ENCODE data around the gene AIFM3. TPM values are rescaled to one million over a fixed set of nuclear protein-coding genes. Genes with fewer than 3 reads are reported as not detected.

The AIFM3 gene
- total RNA-seq, 1 experiment from 2014 or later, result 2.6 TPM

GRCh38 chr22:21001601-21002325, 34.7 kb downstream of the AIFM3 start, which contains the start of gene THAP7 (continued):
- TF ChIP-seq, protein P1, sequence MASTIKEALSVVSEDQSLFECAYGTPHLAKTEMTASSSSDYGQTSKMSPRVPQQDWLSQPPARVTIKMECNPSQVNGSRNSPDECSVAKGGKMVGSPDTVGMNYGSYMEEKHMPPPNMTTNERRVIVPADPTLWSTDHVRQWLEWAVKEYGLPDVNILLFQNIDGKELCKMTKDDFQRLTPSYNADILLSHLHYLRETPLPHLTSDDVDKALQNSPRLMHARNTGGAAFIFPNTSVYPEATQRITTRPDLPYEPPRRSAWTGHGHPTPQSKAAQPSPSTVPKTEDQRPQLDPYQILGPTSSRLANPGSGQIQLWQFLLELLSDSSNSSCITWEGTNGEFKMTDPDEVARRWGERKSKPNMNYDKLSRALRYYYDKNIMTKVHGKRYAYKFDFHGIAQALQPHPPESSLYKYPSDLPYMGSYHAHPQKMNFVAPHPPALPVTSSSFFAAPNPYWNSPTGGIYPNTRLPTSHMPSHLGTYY (CRISPR knock-in tag; IDR thresholded peaks at IDR 0.05), result no peak
- TF ChIP-seq CTCF (IDR thresholded peaks at IDR 0.05) (no peak), TP53 (CRISPR knock-in tag; IDR thresholded peaks at IDR 0.05) (no peak), GABPB1 (CRISPR knock-in tag; IDR thresholded peaks at IDR 0.05) (peak; percentile 72), GRHL2 (CRISPR knock-in tag; IDR thresholded peaks at IDR 0.05; ENCODE audit: insufficient replicate concordance, severe bottlenecking) (no peak), ZNF671 (CRISPR knock-in tag; IDR thresholded peaks at IDR 0.05) (no peak), CREM (CRISPR knock-in tag; IDR thresholded peaks at IDR 0.05) (peak; percentile 62), ZNF281 (CRISPR knock-in tag; IDR thresholded peaks at IDR 0.05) (peak; percentile 94), NFE2L1 (CRISPR knock-in tag; IDR thresholded peaks at IDR 0.05) (peak; percentile 82; the same call in 1 of the 2 replicates), E2F1 (CRISPR knock-in tag; IDR thresholded peaks at IDR 0.05) (peak; percentile 89), ZNF219 (CRISPR knock-in tag; IDR thresholded peaks at IDR 0.05; ENCODE audit: borderline replicate concordance) (no peak), ATF1 (CRISPR knock-in tag; IDR thresholded peaks at IDR 0.05) (0 out of 2 replicates have a peak, but pooled peaks have one; percentile 59), ETV6 (CRISPR knock-in tag; IDR thresholded peaks at IDR 0.05) (peak; percentile 84), IRF2 (CRISPR knock-in tag; IDR thresholded peaks at IDR 0.05; ENCODE audit: borderline replicate concordance, low read depth) (no peak), NFATC4 (CRISPR knock-in tag; IDR thresholded peaks at IDR 0.05) (no peak), SMAD4 (CRISPR knock-in tag; IDR thresholded peaks at IDR 0.05) (no peak), HMGA2 (CRISPR knock-in tag; IDR thresholded peaks at IDR 0.05) (no peak)
- TF ChIP-seq, protein P2, sequence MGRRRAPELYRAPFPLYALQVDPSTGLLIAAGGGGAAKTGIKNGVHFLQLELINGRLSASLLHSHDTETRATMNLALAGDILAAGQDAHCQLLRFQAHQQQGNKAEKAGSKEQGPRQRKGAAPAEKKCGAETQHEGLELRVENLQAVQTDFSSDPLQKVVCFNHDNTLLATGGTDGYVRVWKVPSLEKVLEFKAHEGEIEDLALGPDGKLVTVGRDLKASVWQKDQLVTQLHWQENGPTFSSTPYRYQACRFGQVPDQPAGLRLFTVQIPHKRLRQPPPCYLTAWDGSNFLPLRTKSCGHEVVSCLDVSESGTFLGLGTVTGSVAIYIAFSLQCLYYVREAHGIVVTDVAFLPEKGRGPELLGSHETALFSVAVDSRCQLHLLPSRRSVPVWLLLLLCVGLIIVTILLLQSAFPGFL (CRISPR knock-in tag; IDR thresholded peaks at IDR 0.05; ENCODE audit: borderline replicate concordance), result no peak
- TF ChIP-seq, protein P3, sequence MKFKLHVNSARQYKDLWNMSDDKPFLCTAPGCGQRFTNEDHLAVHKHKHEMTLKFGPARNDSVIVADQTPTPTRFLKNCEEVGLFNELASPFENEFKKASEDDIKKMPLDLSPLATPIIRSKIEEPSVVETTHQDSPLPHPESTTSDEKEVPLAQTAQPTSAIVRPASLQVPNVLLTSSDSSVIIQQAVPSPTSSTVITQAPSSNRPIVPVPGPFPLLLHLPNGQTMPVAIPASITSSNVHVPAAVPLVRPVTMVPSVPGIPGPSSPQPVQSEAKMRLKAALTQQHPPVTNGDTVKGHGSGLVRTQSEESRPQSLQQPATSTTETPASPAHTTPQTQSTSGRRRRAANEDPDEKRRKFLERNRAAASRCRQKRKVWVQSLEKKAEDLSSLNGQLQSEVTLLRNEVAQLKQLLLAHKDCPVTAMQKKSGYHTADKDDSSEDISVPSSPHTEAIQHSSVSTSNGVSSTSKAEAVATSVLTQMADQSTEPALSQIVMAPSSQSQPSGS (CRISPR knock-in tag; IDR thresholded peaks at IDR 0.05; ENCODE audit: borderline replicate concordance, low read depth), result no peak
- TF ChIP-seq, protein P4, sequence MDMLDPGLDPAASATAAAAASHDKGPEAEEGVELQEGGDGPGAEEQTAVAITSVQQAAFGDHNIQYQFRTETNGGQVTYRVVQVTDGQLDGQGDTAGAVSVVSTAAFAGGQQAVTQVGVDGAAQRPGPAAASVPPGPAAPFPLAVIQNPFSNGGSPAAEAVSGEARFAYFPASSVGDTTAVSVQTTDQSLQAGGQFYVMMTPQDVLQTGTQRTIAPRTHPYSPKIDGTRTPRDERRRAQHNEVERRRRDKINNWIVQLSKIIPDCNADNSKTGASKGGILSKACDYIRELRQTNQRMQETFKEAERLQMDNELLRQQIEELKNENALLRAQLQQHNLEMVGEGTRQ (CRISPR knock-in tag; IDR thresholded peaks at IDR 0.05), result no peak
- TF ChIP-seq, protein P5, sequence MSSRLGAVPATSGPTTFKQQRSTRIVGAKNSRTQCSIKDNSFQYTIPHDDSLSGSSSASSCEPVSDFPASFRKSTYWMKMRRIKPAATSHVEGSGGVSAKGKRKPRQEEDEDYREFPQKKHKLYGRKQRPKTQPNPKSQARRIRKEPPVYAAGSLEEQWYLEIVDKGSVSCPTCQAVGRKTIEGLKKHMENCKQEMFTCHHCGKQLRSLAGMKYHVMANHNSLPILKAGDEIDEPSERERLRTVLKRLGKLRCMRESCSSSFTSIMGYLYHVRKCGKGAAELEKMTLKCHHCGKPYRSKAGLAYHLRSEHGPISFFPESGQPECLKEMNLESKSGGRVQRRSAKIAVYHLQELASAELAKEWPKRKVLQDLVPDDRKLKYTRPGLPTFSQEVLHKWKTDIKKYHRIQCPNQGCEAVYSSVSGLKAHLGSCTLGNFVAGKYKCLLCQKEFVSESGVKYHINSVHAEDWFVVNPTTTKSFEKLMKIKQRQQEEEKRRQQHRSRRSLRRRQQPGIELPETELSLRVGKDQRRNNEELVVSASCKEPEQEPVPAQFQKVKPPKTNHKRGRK (CRISPR knock-in tag; IDR thresholded peaks at IDR 0.05; ENCODE audit: borderline replicate concordance), result no peak
- TF ChIP-seq, protein P6, sequence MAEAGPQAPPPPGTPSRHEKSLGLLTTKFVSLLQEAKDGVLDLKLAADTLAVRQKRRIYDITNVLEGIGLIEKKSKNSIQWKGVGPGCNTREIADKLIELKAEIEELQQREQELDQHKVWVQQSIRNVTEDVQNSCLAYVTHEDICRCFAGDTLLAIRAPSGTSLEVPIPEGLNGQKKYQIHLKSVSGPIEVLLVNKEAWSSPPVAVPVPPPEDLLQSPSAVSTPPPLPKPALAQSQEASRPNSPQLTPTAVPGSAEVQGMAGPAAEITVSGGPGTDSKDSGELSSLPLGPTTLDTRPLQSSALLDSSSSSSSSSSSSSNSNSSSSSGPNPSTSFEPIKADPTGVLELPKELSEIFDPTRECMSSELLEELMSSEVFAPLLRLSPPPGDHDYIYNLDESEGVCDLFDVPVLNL (CRISPR knock-in tag; IDR thresholded peaks at IDR 0.05; ENCODE audit: borderline replicate concordance, low read depth), result no peak
- TF ChIP-seq, protein P7, sequence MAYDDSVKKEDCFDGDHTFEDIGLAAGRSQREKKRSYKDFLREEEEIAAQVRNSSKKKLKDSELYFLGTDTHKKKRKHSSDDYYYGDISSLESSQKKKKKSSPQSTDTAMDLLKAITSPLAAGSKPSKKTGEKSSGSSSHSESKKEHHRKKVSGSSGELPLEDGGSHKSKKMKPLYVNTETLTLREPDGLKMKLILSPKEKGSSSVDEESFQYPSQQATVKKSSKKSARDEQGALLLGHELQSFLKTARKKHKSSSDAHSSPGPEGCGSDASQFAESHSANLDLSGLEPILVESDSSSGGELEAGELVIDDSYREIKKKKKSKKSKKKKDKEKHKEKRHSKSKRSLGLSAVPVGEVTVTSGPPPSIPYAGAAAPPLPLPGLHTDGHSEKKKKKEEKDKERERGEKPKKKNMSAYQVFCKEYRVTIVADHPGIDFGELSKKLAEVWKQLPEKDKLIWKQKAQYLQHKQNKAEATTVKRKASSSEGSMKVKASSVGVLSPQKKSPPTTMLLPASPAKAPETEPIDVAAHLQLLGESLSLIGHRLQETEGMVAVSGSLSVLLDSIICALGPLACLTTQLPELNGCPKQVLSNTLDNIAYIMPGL (CRISPR knock-in tag; IDR thresholded peaks at IDR 0.05), result peak; percentile 20; the same call in 1 of the 2 replicates

All from WTC11 (cell line).